Thoracic aorta (tissue), 2 donors: Measurements from ENCODE around the gene CRISPLD2. TPM values are rescaled to one million over a fixed set of nuclear protein-coding genes. Genes with fewer than 3 reads are reported as not detected.

Experiments used
- ATAC-seq: fragments of 150-250 bp; one replicate; pipeline ENCODE4 v1.8.0; 2017; ENCODE audit warnings: low read depth; ENCODE audit not compliant: insufficient number of reproducible peaks, low FRiP score
- DNase-seq: peaks from one replicate; pipeline ENCODE4 v3.0.0-alpha.2; 2020; ENCODE audit warnings: low spot score
- H3K27ac ChIP-seq, 2 donors: fragments of 200-600 bp; sonication (generic); 1 replicate in 1 of 2; 2 replicates in 1 of 2; pipeline ENCODE4 v1.5.1; 2016; ENCODE audit warnings: mild to moderate bottlenecking in 2 of 2, moderate library complexity in 2 of 2
- H3K27me3 ChIP-seq: fragments of 200-600 bp; sonication (generic); replicated peaks from 2 replicates; pipeline ENCODE4 v1.6.0; 2016; ENCODE audit warnings: mild to moderate bottlenecking; ENCODE audit not compliant: insufficient read depth
- H3K36me3 ChIP-seq: fragments of 200-600 bp; sonication (generic); one replicate; pipeline ENCODE4 v1.5.1; 2016
- H3K4me1 ChIP-seq, 2 donors: fragments of 200-600 bp; sonication (generic); 1 replicate in 1 of 2; 2 replicates in 1 of 2; pipeline versions ENCODE4 v1.5.1 to v1.6.0; 2016; ENCODE audit warnings: low read depth in 2 of 2, mild to moderate bottlenecking in 1 of 2; ENCODE audit not compliant: control insufficient read depth in 1 of 2
- H3K4me3 ChIP-seq: fragments of 200-600 bp; sonication (generic); 2 replicates; pipeline ENCODE4 v1.5.1; 2016; ENCODE audit warnings: mild to moderate bottlenecking
- H3K9me3 ChIP-seq: fragments of 200-600 bp; sonication (generic); 2 replicates; pipeline ENCODE4 v1.5.1; 2016
- CTCF ChIP-seq: fragments of 200-600 bp; sonication (generic); IDR thresholded peaks from one replicate; pipeline ENCODE4 v1.5.1; 2019; ENCODE audit warnings: antibody characterized with exemption
- total RNA-seq, 2 donors: library from RNA; depleted of rRNA; stranded (reverse); fragments of >200 nt; gene quantifications; one replicate each; pipeline versions ENCODE4 v1.1.0 to v1.2.3, GENCODE V29; 2016

CRISPLD2 gene
- total RNA-seq, 2 donors from 2014 or later, result 116 to 390 TPM

DNA sequence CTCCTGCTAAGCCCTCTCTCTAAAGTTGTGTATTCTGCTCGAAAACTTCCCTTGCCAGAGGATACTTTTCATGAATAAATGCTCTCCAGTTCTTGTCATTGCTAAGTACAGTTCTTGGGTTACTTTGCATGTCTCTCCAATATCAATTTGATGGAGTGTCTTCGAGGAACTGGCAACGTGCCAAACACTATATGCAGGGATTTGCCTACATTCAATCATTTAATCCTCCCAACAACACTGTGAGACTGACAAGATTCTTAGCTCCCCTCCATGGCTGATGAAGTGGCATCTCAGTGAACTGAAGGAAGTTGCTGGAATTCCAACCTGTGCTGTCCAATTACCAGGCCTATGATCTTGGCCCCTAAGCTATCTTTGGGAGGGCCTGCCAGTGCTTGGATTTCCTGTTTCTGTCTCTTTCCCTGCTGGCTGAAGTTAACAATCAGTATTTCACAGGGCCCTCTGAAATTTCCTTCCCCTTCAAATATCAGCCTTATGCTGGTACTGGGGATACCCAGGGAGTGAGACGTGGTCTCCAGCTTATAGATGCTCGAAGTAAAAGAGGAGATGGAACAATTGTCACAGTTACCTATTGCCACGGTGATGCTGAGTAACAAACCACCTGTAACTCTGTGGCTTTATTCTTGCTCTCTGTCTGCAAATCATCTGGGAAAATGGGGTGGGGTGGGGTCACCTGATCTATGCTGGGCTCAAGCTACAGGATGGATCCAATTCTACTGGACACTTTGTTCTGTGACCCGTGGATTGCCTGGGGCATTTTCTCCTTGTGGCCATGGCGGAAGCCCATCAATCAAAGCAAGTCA is 19.4 kb upstream of the CRISPLD2 start:
- Histone ChIP-seq H3K36me3 (no peaks in the 10 kb centered on the region), H3K27ac (no peak overlapping the region), H3K4me3 (no peak overlapping the region), H3K9me3 (no peaks in the 10 kb centered on the region), H3K27me3 (no peaks in the 10 kb centered on the region), H3K4me1 (no peaks in the 10 kb centered on the region)
- no peak for TF ChIP-seq CTCF
- DNase-seq, result no peak
- ATAC-seq, result no peak

DNA sequence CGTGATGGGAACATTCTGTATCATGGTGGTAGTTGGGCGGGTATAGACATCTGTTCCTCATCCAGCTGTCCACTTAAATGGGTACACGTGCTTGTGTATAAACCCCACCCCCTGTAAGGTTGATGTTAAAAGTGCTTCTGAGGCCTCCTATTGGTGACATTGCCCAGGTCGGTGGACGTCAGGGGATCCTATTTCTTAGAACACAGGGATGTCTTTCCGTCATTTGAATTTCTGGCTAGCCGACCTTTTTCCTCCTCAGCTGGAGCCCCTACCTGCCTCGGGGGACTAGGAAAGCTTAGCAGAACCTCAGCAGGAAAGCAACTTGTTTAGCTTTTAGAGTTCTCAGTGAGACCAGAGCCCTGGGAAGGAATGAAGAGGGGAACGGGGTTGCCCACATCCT is 16.6 kb upstream of the CRISPLD2 start:
- DNase-seq (no peak), ATAC-seq (no peak)
- Histone ChIP-seq H3K4me1 (no peaks in the 10 kb centered on the region), H3K9me3 (no peaks in the 10 kb centered on the region), H3K36me3 (no peaks in the 10 kb centered on the region), H3K4me3 (no peak overlapping the region), H3K27me3 (no peaks in the 10 kb centered on the region), H3K27ac (no peak overlapping the region)
- no peak for TF ChIP-seq CTCF

DNA sequence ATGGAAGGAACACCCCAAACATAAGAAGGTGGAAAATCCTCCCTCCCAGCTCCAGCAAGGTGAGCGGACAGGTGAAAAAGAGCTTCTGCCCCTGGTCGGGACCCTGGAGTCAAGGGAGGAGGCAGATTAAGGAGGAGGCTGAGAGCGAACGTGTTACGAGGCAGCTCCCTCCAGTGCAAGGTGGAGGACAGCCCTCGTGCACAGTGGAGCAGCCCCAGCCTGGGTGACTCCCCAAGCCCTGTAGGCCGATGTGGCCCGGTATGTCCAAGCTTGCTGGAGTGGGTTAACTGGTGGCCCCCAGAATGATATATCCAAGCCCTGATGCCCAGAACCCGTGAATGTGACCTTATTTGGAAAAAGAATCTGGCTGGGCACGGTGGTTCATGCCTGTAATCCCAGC is 15.5 kb upstream of the CRISPLD2 start:
- ATAC-seq, result no peak

DNA sequence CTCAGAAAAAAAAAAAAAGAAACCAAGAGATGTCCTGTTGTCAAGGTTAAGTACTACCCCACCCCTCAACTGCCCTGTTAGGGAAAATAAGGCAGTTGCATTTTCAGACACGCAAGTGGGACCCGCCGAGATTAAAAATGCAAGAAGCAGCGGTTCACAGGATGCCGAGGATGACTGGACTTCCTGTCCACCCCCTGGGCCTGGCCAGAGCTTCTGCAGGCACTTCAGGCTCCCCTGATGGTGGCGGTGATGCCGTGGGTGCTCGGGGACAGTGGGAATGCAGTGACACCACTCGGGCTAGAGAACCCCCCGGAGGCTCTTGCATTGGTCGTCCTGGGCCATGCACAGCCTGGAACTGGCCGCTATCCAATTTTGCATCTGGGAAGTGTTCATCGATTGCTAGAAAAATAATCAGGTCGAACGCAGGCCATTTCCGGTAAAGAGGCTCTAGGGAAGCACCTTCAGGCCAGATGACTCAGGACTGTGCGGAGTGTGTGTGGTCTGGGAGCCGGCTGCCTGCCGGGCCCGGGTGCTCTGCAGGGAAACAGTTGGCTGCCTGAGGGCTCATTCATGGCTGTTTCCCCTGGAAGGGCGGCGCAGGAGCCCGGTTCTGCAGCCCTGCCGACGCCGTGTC is 13.4 kb upstream of the CRISPLD2 start:
- H3K9me3 ChIP-seq, result no peaks in the 10 kb centered on the region
- no peak overlapping the region for H3K4me3 ChIP-seq
- no peak for TF ChIP-seq CTCF
- no peaks in the 10 kb centered on the region for H3K4me1 ChIP-seq
- H3K27ac ChIP-seq, result no peak overlapping the region
- DNase-seq (no peak), ATAC-seq (no peak)
- H3K27me3 ChIP-seq, result no peaks in the 10 kb centered on the region
- no peaks in the 10 kb centered on the region for H3K36me3 ChIP-seq

More for the DNA sequence above, 15.5 kb upstream of the CRISPLD2 start:
- no peaks in the 10 kb centered on the region for H3K27me3 ChIP-seq
- no peaks in the 10 kb centered on the region for H3K9me3 ChIP-seq
- no peak overlapping the region for H3K27ac ChIP-seq
- no peak for TF ChIP-seq CTCF
- no peaks in the 10 kb centered on the region for H3K4me1 ChIP-seq
- DNase-seq, result no peak
- H3K36me3 ChIP-seq, result no peaks in the 10 kb centered on the region
- H3K4me3 ChIP-seq, result no peak overlapping the region

- Histone ChIP-seq H3K9me3 (no peaks in the 10 kb centered on the region), H3K27me3 (no peaks in the 10 kb centered on the region), H3K27ac (no peak overlapping the region), H3K36me3 (no peaks in the 10 kb centered on the region), H3K4me3 (no peak overlapping the region), H3K4me1 (no peaks in the 10 kb centered on the region)
- DNase-seq (no peak), ATAC-seq (no peak)
- no peak for TF ChIP-seq CTCF
Measured at GRCh38 chr16:84806890-84807258, 12.9 kb upstream of the CRISPLD2 start.
